Fibroblast of pulmonary artery (primary cell): ENCODE results near the gene NTMT2.

Experiments
- DNase-seq: peaks from one replicate; pipeline ENCODE4 v3.0.0-alpha.2; 2010; ENCODE audit warnings: low read depth
- H3K4me3 ChIP-seq: replicated peaks from 2 replicates; pipeline ENCODE4 v1.5.1; 2011; ENCODE audit warnings: low read depth, mild to moderate bottlenecking, control low read depth, low read length, moderate library complexity
- TF ChIP-seq, protein P1 (sequence below): IDR thresholded peaks from 2 replicates; pipeline ENCODE4 v1.5.1; 2011; ENCODE audit warnings: mild to moderate bottlenecking, control low read depth, low read length, inconsistent platforms; ENCODE audit errors: missing control alignments

Gene NTMT2

DNA sequence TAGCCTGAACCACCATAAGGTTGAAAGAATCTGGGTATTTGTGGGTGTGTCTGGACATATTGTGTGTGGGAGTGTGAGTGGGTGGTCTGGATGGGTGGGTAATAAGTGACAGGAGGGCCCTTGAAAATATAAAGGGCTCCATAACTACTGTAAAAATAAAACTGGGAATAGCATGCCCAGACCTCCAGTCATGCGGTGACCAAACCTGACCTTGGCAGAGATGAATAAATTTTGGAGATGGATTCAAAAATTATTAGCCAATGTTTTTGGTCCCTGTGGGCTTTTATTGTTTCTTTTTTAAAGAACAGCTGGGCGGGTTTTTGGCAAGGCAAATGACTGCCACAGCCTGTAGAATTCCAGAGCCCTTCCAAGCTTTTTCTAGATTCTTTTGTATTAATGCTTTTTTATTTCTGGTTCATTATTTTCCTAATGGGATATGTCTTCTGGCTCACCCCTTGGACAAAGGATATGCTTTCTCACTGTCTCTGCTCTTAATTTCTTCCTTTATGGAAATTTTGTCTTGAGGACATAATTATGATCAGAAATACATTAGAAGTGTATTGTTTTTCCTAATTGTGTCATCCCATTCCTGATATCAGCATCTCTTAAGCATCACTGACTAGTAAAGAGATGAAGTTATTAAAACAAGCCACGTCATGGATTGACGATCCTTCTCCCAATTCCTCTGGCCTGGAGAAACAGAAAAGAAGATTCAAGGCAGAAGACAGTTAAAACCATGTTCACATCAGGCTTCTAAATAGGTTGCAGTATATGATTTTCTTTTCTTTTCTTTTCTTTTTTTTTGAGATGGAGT lies 69.5 kb downstream of the NTMT2 start:
- TF ChIP-seq, protein P1, sequence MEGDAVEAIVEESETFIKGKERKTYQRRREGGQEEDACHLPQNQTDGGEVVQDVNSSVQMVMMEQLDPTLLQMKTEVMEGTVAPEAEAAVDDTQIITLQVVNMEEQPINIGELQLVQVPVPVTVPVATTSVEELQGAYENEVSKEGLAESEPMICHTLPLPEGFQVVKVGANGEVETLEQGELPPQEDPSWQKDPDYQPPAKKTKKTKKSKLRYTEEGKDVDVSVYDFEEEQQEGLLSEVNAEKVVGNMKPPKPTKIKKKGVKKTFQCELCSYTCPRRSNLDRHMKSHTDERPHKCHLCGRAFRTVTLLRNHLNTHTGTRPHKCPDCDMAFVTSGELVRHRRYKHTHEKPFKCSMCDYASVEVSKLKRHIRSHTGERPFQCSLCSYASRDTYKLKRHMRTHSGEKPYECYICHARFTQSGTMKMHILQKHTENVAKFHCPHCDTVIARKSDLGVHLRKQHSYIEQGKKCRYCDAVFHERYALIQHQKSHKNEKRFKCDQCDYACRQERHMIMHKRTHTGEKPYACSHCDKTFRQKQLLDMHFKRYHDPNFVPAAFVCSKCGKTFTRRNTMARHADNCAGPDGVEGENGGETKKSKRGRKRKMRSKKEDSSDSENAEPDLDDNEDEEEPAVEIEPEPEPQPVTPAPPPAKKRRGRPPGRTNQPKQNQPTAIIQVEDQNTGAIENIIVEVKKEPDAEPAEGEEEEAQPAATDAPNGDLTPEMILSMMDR: no peak
- peak; percentile 16 for DNase-seq
- no peak overlapping the region for H3K4me3 ChIP-seq

DNA sequence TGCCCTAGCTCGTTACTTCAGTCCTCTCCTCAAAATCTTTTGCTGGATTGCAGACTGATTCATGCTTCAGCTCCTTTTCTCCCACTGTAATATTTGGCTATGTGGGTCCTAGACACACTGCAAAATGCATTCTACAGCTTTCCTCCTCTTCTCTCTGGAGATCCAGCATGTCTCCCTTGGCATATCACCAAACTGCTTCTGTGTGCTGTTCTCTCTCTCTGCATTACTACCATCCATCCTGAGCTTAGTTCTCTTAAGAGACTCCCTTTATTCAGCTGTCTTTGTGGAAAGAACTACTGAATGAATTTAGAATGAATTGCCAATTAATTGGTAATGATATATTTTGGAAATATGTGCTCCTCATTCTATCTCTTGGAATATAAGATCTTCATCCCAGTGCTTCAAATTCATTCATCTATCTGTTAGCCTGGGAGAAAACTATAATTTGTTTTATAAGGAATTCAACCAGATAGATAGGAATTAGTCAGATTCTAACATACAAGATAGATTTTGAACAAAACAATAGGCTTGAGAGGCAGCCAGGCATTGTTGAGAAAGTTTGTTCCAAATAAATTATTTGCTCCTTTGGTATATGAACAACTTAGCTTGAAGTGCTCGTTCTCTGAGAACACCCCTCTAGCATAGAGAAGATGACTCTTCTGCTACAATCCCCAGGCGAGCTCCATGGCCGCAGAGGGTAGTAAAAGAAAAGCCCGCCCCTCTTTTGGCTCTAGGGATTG lies 71.9 kb downstream of the NTMT2 start:
- no peak overlapping the region for H3K4me3 ChIP-seq
- DNase-seq: no peak
- TF ChIP-seq, protein P1: no peak

DNA sequence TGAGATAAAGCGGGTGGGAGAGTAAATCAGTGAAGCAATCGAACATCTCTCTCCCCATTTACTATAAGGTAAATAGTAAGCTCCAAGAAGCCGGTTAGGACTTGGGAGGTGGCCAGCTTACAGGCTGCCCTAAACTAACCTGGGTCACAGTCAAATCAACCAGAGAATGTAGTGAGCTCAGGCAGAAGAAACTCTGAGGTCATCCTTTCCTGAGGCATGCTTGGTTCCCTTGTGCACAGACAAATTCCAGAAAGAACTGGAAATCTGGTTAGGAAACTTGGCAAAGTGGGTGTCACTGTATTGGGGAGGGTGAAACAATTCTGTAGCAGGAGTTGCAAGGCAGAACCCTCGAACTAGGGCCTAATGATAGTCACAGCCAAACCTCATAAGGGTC lies 72.5 kb downstream of the NTMT2 start:
- peak; percentile 46 for DNase-seq
- TF ChIP-seq, protein P1: no peak

More for the DNA sequence above, 72.5 kb downstream of the NTMT2 start:
- no peak overlapping the region for H3K4me3 ChIP-seq
